GM18526 (cell line): ENCODE results near the gene MRPL2.

Source experiments
- POLR2A ChIP-seq: IDR thresholded peaks from 3 replicates; pipeline ENCODE4 v1.6.1; 2011; ENCODE audit not compliant: insufficient read length; ENCODE audit errors: extremely low read depth

The MRPL2 gene

GRCh38 chr6:43090559-43090956 lies 31.3 kb upstream of the MRPL2 start:
- no peak for TF ChIP-seq POLR2A

- no peak for TF ChIP-seq POLR2A
Observed at GRCh38 chr6:43089874-43090558, 30.8 kb upstream of the MRPL2 start.

- TF ChIP-seq POLR2A, result no peak
Observed at GRCh38 chr6:43089467-43089866, 30.2 kb upstream of the MRPL2 start.

- TF ChIP-seq POLR2A, result no peak
Observed at GRCh38 chr6:43088654-43089056, 29.4 kb upstream of the MRPL2 start.

- TF ChIP-seq POLR2A, result no peak
Observed at GRCh38 chr6:43086022-43086658, 26.9 kb upstream of the MRPL2 start.

GRCh38 chr6:43082806-43083655 lies 23.8 kb upstream of the MRPL2 start:
- no peak for TF ChIP-seq POLR2A

- no peak for TF ChIP-seq POLR2A
Observed at GRCh38 chr6:43081043-43081442, 21.8 kb upstream of the MRPL2 start.

GRCh38 chr6:43078691-43079090 lies 19.5 kb upstream of the MRPL2 start:
- no peak for TF ChIP-seq POLR2A

GRCh38 chr6:43077981-43078511 lies 18.8 kb upstream of the MRPL2 start:
- TF ChIP-seq POLR2A, result no peak

GRCh38 chr6:43077333-43077809 lies 18.1 kb upstream of the MRPL2 start:
- no peak for TF ChIP-seq POLR2A

- TF ChIP-seq POLR2A, result no peak
Observed at GRCh38 chr6:43076464-43077332, 17.5 kb upstream of the MRPL2 start.

GRCh38 chr6:43075670-43076463 lies 16.6 kb upstream of the MRPL2 start, which contains the start of gene PTK7:
Gene PTK7, plus strand, starts transcription at chr6:43076314. Its CDS starts 175 bp downstream, at chr6:43076489.
- TF ChIP-seq POLR2A, result no peak

- TF ChIP-seq POLR2A, result no peak
Observed at GRCh38 chr6:43074847-43075669, 15.8 kb upstream of the MRPL2 start.
